Nasal cavity respiratory epithelium epithelial cell of viscerocranial mucosa (primary cell): ENCODE data around the gene BACH2. TPM values are rescaled to one million over a fixed set of nuclear protein-coding genes. Genes with fewer than 3 reads are reported as not detected.

Experiments used
- total RNA-seq: library from RNA; depleted of rRNA; stranded (reverse); fragments of >200 nt; gene quantifications from 2 replicates; pipeline ENCODE4 v1.2.3, GENCODE V29; 2014

The BACH2 gene
- total RNA-seq: 0.68 and 5.1 TPM in 2 replicates

GRCh38 chr6:90296341-90297114, at the start of gene BACH2:
BACH2 (minus strand) TSS chr6:90296843; CDS start chr6:90008844, 287,999 bp downstream.

GRCh38 chr6:89894169-89894568, 402.5 kb downstream of the BACH2 start, which contains the start of gene GJA10:
GJA10 (plus strand) TSS chr6:89894469; CDS start chr6:89894469, 0 bp downstream.

